K562 (cell line): Measurements from ENCODE around the gene P2RX3. TPM values are rescaled to one million over a fixed set of nuclear protein-coding genes. Genes with fewer than 3 reads are reported as not detected.

Source experiments
- FOS ChIP-seq: IDR thresholded peaks from 3 replicates; pipeline ENCODE4 v1.6.1; 2011; ENCODE audit not compliant: insufficient read length; ENCODE audit errors: extremely low read depth
- HDAC2 ChIP-seq: fragments of 450-650 bp; IDR thresholded peaks from 2 replicates; pipeline ENCODE4 v1.6.1; 2016; ENCODE audit warnings: mild to moderate bottlenecking
- MEIS2 ChIP-seq: fragments of 450-650 bp; IDR thresholded peaks from 2 replicates; pipeline ENCODE4 v1.6.1; 2014; ENCODE audit warnings: mild to moderate bottlenecking; ENCODE audit not compliant: partially characterized antibody
- MITF ChIP-seq: IDR thresholded peaks from 2 replicates; pipeline ENCODE4 v1.6.1; 2014; ENCODE audit warnings: antibody characterized with exemption
- PCBP1 ChIP-seq: fragments of 200-400 bp; formaldehyde crosslinking; IDR thresholded peaks from 2 replicates; pipeline ENCODE4 v1.6.1; 2018; ENCODE audit warnings: mild to moderate bottlenecking, low read depth, low read length; ENCODE audit not compliant: poor library complexity, severe bottlenecking
- SIN3B ChIP-seq: fragments of 450-650 bp; IDR thresholded peaks from 2 replicates; pipeline ENCODE4 v1.6.1; 2017; ENCODE audit warnings: low read depth, mild to moderate bottlenecking, moderate library complexity
- TOE1 ChIP-seq, 2 experiments: fragments of 450-650 bp in 1 of 2; sonication (generic) in 1 of 2; formaldehyde crosslinking in 1 of 2; IDR thresholded peaks; 2 replicates each; pipeline versions ENCODE4 v1.7.1 to v1.8.0; 2016 to 2022; ENCODE audit warnings: borderline replicate concordance in 2 of 2, mild to moderate bottlenecking in 2 of 2, antibody characterized with exemption in 1 of 2, inconsistent platforms in 1 of 2, low read depth in 1 of 2, missing genetic modification reagents in 1 of 2, moderate library complexity in 1 of 2
- ZBTB26 ChIP-seq: fragments of 450-650 bp; formaldehyde crosslinking; IDR thresholded peaks from 2 replicates; pipeline ENCODE4 v1.4.0; 2022; ENCODE audit warnings: missing genetic modification characterization
- ZBTB34 ChIP-seq: fragments of 250-450 bp; sonication (Bioruptor Pico); IDR thresholded peaks from 2 replicates; pipeline ENCODE4 v1.8.0; 2021; ENCODE audit warnings: mild to moderate bottlenecking, moderate library complexity
- ZC3H11A ChIP-seq: IDR thresholded peaks from 2 replicates; pipeline ENCODE4 v1.6.1; 2012; ENCODE audit warnings: low read depth, low read length, improper control_type of control experiment
- ZNF239 ChIP-seq: fragments of 250-450 bp; sonication (Bioruptor Pico); IDR thresholded peaks from 2 replicates; pipeline ENCODE4 v1.4.0; 2020; ENCODE audit warnings: mild to moderate bottlenecking
- polyA plus RNA-seq, 8 experiments: library from polyadenylated mRNA; depleted of rRNA in 4 of 8; stranded (reverse) in 5 of 8; unstranded in 3 of 8; fragments of >200 nt; fragmentation: Nextera tagmentation in 2 of 8; fragmentation: Illumina TruSeq in 1 of 8; extraction: Ambion mirVana in 2 of 8; extraction: Trizol in 1 of 8; gene quantifications; 2 replicates each; pipeline versions ENCODE4 v1.2.1 to v1.2.3, GENCODE V29; 2011 to 2014; ENCODE audit warnings: inconsistent platforms in 1 of 8, missing spikeins in 1 of 8
- total RNA-seq, 7 experiments: library from RNA; depleted of rRNA in 6 of 7; stranded (reverse); fragments of >200 nt in 6 of 7; fragmentation: Illumina TruSeq in 2 of 7; extraction: Trizol in 2 of 7; gene quantifications; 2 replicates each; pipeline versions ENCODE4 v1.2.1 to v1.2.3, GENCODE V29; 2011 to 2021; ENCODE audit warnings: low replicate concordance in 1 of 7

The P2RX3 gene
- total and polyA plus RNA-seq, 9 of the 15 experiments (the other 6 are each of a cell fraction or from before 2014, with no cell fraction given), result not detected

GRCh38 chr11:57340039-57340615, 2.0 kb downstream of the P2RX3 start (continued):
- TF ChIP-seq ZNF239 (CRISPR knock-in tag) (no peak), PCBP1 (no peak), ZC3H11A (no peak), FOS (no peak), SIN3B (no peak), ZBTB26 (CRISPR knock-in tag) (no peak), HDAC2 (no peak), TOE1 (IDR thresholded peaks at IDR 0.05; ENCODE audit: borderline replicate concordance) (no peak), TOE1 (CRISPR knock-in tag; IDR thresholded peaks at IDR 0.05; ENCODE audit: borderline replicate concordance, low read depth) (no peak), MEIS2 (peak; percentile 99), ZBTB34 (CRISPR knock-in tag) (no peak), MITF (no peak)
